Stimulated activated CD8-positive, alpha-beta memory T cell treated with anti-CD3 and anti-CD28 coated beads, Interleukin-15, amount 100 ng/mL, for 4 hours (primary cell): Measurements from ENCODE around the gene TFAM.
A peak's percentile ranks its signal among the peaks of the same experiment; 100 is the strongest.

Experiments used
- DNase-seq, 2 donors: peaks; one replicate each; pipeline ENCODE4 v3.0.0-alpha.2; 2020; ENCODE audit warnings: low read depth in 2 of 2

The TFAM gene

DNA sequence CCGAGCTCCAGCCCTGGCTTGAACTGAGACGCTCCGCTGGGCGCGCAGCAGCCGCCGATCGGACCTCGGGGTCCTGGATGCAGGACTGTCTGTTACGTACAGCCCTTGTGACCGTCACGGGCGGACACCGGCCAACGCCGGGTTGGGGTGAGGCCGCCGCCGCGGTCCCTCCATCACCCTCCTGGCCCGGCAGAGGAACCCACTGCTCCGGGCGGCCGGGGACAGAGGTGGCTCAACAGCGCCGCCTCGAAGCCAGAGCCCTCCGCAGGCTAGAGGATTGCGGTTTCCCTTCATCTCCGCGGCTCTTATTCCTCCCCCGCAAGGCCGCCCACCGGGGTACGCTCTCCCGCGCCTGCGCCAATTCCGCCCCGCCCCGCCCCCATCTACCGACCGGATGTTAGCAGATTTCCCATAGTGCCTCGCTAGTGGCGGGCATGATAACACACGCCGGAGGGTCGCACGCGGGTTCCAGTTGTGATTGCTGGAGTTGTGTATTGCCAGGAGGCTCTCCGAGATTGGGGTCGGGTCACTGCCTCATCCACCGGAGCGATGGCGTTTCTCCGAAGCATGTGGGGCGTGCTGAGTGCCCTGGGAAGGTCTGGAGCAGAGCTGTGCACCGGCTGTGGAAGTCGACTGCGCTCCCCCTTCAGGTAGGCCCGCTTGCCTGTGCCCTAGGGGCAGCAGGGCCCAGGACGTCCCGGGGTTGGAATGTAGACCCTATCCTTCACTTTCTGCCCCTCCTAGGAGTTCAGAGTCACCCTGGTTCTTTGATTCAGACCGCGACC, at the start of gene TFAM:
Gene TFAM, plus strand, starts transcription at position 412 of the 785 bp plus-strand sequence. Its CDS starts 138 bp downstream, at position 550.
- DNase-seq: peak; percentile 92 to 96

DNA sequence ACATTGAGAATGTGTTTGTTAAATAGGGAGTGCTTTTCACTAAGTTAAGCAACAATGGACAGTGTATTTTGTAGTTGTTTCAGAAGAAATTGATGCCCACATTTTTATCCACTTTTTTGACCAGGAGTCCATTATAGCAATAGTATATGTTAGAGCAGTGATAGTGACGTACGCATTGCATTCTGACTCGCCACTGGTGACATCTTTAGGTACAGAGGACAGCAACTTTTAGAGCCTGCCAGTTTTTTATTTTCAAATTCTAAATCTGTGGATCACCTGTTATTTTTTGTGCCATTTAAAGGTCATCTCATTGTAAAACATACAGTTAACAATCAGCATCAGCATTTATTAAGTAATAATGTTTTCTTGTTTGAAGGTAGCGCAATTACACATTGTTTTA, 49.0 kb upstream of the TFAM start:
- DNase-seq: no peak

DNA sequence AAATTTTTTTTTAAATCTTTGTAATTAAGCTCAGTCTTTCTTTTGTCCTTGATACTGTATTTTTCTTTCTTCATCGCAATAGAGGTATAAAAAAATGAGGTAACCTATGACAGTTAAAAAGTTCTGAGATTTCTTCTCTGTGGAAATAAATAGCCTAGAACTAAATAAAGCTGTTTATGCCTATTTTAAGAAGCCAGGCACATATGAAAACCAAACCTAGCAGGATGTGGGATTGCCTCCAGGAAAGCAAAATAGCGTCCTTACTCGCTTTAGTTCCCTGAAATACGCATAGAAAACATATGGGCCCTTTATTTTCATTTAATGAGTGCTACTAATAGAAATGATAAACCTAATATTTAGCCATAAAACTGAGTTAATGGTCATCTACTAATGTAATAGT, 43.8 kb upstream of the TFAM start:
- no peak for DNase-seq

DNA sequence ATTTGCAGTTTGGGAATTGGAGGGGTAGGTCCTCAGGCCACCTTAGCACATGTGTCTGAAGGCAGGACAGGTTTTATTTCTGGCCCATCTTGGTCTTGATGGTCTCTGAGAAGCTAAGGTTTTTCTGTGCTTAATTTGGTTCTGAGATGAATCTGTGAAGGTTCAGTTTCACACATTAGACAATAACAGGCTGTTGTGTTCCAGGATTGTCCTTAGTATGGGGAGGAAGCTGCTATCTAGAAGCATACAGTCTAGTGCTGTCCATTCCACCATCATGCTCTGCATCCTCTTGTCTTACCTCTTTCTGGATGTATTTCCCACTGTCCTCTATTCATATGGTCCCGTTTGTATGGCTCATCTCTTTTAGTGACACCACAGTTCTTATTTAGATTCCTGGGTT, 43.3 kb upstream of the TFAM start:
- no peak for DNase-seq

DNA sequence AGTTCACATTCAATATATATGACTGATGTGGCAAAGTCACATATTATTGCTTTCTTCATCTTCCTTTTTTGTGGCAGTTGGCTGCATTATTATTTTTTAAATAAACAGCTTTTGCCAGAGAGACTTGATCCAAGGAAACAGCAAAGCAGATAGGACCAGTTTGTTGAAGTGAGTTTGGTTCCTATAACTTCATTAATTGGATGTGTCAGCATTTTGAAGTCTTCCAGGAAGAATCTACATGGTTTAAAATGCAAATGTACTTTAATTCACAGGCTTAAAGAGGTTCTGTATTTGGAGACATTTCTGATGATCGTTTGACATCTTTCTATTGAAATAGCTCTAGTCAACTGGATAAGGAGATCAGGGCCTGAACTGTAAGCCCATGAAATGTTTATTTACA, 37.2 kb upstream of the TFAM start:
- DNase-seq: no peak

DNA sequence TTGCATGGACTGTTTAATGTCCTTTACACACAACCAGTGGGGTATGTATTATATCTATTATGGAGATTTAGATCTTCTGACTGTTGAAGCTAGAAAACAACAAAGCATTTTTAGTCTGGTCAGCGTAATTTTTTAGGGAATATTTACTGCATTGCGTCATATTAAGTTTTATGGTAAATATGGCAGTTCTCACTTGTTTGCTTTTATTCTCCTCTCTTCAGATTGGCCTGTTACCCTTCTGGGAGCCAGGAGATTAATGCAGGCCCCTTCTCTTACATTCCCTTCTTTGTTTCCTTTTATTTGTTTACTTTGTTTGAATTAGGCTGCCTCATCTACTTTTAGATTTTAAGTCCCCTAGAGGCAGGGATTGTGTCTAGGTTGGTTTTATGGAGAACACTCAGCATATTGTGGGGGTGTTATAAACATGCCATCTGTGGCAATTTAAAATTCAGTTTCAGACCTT, 36.6 kb upstream of the TFAM start:
- DNase-seq: no peak

DNA sequence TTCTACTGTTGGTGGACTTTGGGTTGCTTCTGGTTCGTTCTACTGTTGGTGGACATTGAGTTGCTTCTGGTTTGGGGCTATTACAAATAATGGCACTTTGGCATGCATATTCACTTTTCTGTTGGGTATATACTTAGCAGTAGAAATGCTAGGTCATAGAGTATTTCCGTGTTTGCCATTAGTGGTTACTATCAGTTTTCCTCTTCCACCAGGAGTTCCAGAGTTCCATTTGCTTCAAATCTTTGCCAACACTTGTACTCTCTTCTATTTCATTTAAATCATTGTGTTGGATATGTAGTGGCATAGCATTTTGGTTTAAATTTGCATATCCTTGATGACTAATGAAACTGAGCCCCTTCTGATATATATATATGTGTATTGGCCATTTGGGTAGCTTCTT, 35.2 kb upstream of the TFAM start:
- DNase-seq: no peak

DNA sequence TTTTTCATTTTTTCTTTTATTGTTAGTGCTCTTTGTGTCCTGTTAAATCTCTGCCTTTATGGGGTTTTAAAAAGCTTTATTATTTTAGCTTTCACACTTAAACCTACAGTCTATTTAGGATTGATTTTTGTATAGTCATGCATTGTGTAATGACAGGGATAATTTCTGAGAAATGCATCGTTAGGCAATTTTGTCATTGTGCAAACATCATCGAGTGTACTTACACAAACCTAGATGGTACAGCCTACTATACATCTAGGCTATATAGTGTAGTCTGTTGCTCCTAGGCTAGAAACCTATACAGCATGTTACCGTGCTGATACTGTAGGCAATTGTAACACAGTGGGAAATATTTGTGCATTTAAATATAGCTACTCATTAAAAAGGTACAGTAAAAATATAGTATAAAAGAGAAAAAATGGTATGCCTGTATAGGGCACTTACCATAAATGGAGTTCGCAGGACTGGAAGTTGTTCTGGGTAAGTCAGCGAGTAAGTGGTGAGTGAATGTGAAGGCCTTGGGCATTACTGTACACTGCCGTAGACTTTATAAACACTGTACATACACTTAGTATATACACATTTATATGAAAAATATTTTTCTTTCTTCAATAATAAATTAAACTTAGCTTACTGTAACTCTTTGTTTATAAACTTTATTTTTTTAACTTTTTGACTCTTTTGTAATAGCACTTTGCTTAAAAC, 34.4 kb upstream of the TFAM start:
- DNase-seq: no peak

DNA sequence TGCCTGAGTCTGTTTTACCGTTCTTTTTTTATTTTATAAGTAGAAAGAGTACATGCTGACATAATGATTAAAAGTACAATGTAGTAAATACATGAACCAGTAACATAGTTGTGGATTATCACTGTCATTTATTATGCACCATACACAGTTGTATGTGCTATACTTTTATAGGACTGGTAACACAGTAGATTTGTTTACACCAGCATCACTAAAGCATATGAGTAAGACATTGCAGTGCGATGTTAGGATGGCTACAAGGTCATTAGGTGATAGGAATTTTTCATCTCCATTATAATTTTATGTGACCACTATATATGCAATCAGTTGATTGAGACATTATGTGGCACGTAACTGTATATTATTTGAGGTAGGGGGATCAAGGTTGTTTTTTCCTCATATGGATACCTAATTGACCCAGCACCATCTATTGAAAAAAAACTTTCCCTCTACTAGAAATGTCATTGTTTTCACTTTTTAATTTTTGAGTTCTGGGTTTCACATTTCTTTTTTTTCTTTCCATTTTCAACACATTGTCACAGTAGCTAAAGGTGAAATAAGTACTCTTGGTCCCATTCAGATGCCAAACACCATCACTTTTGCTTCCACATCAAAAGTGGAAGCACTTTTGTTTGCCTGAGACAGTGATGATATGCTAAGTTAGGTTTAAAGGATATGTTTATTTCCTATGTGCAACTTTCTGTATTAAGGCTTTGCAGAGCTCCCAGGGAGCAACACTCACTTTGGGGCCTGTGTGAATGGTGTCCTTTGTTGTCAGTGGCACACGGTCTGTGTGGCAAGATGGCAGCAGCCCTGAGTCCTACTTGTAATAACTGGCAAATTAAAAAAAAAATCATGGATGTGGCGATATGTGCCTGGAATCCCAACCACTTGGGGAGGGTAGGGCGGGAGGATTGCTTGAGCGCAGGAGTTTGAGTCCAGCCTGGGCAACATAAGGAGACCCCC, 33.3 kb upstream of the TFAM start:
- no peak for DNase-seq

DNA sequence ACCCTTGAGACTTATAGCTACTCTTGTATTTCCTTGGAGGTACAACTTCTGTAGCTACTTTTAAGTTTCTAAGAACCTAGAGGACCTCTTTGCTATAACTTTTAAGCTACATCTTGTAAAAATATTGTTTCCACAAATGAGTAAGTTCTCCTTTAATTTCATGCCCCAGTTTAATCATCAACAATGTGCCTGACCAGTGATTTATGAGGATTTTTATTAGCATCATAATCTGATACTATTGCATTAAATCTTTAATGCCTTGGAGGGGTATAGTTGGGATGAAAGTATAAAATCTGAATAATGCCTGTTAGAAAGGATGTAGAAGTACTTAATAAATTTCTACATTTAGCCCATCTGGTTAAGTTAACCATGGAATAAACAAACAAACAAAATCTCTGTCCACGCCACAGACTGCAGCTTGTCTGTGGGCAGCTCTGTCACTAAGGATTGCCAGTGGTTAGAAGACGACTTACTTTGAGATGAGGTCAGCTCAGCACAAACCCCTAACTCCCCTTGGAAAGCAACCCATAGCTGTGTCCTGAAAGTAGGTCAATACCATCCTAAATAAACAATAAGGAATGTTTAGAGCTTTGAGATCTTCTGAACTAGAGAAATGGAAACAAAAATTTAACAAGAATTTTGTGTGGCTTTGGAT, 32.1 kb upstream of the TFAM start:
- DNase-seq: no peak

DNA sequence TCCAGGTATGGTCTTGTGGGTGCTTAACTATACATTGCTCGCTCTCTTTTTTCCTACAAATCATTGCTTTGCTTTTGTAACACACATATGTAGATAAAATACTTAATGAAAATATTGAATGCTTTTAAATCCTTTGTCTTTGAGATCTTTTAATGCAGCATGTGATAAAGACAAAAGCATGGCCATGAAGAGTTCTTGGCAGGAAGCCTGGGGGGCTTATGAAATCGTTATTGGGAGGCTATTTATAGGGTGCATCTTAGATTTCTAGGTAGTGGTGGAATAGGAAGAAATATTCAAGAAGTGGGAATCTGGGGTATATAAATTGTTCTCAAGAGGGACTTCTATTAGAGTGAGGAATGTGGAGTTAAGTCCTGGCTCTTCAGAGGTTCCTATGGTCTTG, 28.5 kb upstream of the TFAM start:
- DNase-seq: no peak

DNA sequence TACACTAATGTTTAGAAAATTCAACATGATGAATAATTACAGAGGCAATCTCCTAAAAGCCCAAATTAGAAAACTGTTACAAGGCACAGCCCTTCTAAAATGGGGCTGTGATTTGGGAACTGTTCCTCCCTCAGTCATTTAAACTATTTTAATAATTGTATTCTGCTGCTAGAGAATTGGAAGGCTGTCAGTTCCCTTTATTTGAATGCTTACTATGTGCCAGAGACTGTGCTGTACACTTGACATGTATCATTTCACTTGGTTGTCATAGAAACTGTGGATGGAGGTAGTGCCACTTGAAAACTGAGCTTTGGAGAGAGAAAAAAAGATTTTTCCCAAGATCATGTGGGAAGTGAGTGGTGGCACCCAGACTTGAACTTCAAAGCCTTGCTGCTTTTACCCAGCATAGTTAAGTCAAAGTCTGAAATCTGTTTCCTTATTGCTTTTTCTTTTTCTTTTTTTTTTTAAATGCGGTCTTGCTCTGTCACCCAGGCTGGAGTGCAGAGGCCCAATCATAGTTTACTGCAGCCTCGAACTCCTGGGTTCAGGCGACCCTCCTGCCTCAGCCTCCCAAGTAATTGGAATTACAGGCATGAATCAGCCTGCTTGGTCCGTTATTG, 26.8 kb upstream of the TFAM start:
- no peak for DNase-seq

DNA sequence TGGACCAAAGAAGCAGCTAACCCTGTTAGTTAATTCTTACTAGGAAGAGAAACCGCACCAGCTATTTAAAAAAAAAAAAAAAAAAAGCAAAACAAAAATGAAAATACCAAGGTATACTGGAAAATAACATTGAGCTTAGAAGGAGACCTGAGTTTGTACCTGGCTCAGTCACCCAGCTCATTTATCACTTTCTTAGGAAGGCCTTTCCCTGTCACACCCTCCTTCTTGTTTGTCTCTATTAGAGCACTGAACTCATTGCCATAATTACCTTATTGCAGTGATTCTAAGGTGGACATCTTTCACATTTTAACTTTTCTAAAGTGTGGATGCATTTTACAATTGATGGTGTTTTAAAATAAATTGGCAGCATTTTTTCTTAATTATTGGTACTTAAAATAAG, 26.3 kb upstream of the TFAM start:
- DNase-seq: no peak

DNA sequence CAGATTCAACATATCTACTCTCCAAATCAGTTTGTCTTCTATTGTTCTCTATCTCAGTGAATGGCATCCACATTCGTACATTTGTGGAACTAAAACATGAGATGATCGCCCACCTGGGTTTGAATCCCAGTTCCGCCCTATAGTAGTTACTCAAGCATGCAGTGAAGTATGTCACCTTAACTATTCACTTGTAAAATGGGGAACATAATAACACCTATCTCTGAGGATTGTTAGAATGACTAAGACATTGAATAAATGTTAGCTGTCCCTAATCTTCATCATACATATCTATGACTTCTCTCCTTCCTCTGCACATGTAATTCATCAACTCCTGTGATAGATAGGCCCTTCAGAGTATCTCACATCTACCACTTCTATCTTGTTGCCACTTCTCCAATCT, 25.7 kb upstream of the TFAM start:
- no peak for DNase-seq

DNA sequence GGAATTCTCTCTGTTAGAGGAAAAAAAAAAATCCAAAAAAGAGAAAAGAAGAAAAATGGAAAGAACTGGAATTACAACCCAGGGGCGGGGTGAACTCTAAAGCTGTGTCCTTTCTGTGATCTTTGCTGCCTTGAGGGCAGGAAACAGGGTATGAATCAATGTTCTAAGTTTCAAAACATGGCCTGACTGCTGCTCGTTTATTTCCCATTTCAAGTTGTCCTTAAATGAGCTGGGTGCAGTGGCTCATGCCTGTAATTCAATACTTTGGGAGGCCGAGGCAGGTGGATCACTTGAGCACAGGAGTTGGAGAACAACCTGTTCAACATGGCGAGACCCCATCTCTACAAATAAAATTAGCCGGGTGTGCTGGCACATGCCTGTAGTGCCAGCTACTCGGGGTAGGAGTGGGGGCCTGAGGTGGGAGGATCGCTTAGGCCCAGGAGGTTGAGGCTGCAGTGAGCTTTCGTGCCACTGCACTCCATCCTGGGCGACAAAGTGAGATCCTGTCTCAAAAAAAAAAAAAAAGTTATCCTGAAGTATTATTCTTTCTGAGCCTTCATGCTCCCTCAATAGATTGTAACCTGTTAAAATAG, 24.7 kb upstream of the TFAM start:
- DNase-seq: no peak

DNA sequence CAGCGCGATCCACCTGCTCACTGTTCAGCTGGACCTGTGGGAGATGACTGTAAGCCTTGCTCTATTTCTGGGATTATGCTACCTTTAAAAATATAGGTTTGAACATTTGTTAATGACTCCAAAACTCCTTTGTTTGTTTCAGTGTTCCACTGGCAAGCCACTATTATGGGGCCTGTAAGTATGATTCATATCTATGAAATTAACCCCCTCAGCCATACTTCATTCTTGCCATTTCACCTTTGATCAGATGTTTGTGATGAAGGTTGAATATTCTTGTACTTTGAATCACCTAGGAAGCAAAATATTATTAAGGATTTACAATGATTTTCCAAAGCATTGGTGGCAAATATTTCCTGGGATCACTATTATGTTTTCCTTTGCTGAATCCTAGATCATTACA, 23.9 kb upstream of the TFAM start:
- no peak for DNase-seq

DNA sequence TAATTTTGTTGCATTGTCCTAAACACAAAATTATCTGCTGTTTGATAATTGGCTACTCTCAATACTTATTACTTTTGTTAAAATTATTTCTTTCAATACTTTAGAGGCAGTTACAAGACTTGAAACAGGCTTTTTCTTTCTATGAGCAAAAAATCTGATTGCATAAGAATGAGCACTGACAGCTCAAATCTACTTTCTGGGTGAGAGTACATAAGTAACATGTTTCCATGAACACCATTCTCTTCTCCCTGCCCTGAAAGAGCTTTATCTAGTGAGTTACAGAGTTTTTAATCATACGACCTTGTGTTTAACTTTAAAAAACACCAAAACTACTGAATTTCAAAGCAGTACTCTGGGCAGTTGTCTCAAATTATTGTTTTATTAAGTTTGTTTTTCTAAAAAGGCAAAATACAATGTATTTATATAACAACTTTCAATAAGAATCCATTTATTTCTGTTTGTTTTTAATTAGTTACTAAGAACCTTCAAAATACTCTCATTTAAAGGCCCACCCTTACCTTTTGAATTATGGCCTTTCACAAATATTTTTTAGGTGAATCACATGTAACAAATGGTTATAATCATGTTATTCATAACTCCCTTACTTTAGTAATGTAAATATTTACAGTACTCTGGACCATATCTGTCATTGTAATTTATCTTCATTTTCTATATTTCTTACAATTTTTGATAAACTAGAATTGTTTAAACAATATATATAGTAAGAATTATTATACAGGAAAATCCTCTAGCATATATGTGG, 23.0 kb upstream of the TFAM start:
- no peak for DNase-seq

DNA sequence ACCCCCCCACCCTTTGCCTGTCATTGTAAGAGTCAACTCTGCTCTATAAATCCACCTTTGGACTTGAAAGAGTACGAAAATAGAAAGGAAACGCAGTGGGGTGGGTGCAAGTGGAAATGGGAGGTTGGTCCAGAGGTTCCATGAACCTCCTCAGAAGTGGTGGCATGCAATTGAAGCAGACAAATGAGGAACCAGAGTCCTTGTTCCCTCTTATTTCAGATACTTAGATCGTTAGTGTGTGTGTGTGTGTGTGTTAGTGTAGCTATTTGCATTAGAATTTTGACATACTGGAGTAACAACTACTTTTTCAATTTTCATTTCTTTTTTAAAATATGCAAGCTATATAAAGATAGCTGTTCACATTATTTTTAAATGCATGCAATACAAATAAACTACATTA, 18.1 kb upstream of the TFAM start:
- no peak for DNase-seq

DNA sequence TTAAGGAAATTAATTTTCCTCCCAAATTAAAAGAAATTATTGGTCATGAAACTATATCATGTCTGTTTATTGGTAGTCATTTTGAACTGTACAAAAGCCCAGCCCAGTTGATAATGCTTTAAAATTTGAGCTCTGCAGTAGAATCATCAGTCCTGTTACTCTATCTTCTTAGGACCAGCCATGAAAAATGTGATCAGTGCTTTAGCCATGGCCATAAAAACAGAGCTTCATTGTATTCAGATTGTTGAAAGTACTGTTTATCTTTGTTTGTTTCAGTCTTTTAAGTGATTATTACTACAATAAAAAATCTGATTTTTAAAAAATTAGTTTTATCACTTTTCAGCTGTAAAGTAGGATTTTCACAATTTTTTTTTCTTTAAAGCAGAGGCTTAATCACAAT, 13.7 kb upstream of the TFAM start:
- no peak for DNase-seq
